HCT116 (cell line): ENCODE measurements around the gene FANK1. TPM values are rescaled to one million over a fixed set of nuclear protein-coding genes. Genes with fewer than 3 reads are reported as not detected.
"Not testable (repeated sequence)": the region's sequence is repeated elsewhere in the genome, so short reads cannot be mapped to it uniquely, and the experiment has no call there.

Experiments
- ATAC-seq: fragments of 200-7000 bp; cut with Tn5 transposase; 2 replicates; pipeline ENCODE4 v1.9.1; 2020; ENCODE audit warnings: mild to moderate bottlenecking, moderate library complexity
- BruUV-seq: library from RNA; stranded (reverse); fragments of 400-500 nt; replicated peaks from 2 replicates; lab custom pipeline; 2021; lab: Mats Ljungman, UMichigan
- CTCF ChIA-PET: fragments of 300-600 bp; sonication (Branson Sonifier 250); formaldehyde crosslinking; loops from one replicate; lab custom pipeline; 2021; ENCODE audit warnings: antibody characterized with exemption; lab: Charles Lee
- POLR2A ChIA-PET: fragments of 300-600, 350-600 bp; sonication (Branson Sonifier 250); formaldehyde crosslinking; loops from one replicate; lab custom pipeline; 2021; ENCODE audit warnings: antibody characterized with exemption; lab: Charles Lee
- RAD21 ChIA-PET, 2 experiments: fragments of 300-600 bp; sonication (Branson Sonifier 250); formaldehyde crosslinking; loops; one replicate each; lab custom pipeline; 2023; ENCODE audit warnings: low total read pairs in 2 of 2; ENCODE audit not compliant: uncharacterized antibody in 2 of 2, unreplicated experiment in 2 of 2, low non-redundant PET in 1 of 2; lab: Charles Lee
- DNase-seq: peaks from one replicate; pipeline ENCODE4 v3.0.0-alpha.2; 2010; ENCODE audit warnings: low read depth, low spot score
- H2AFZ ChIP-seq: fragments of 200-600 bp; shearing (Covaris generic), sonication (generic); 2 replicates; pipeline ENCODE4 v1.6.1; 2017; ENCODE audit warnings: low read depth, mixed run types, mixed read lengths, antibody characterized with exemption, low read length; ENCODE audit not compliant: poor library complexity, severe bottlenecking
- H3K27ac ChIP-seq: 2 replicates; pipeline ENCODE4 v1.5.1; 2012; ENCODE audit warnings: low read depth, low read length
- H3K27me3 ChIP-seq: fragments of 200-600 bp; sonication (generic); 2 replicates; pipeline ENCODE4 v1.6.1; 2016; ENCODE audit warnings: mixed run types, low read length, mixed read lengths; ENCODE audit not compliant: insufficient read depth
- H3K36me3 ChIP-seq, 2 experiments: fragments of 200-500 bp in 1 of 2; fragments of 200-600 bp in 1 of 2; sonication (Bioruptor generic) in 1 of 2; sonication (generic) in 1 of 2; 2 replicates each; pipeline versions ENCODE4 v1.5.1 to v1.6.1; 2014 to 2016; ENCODE audit warnings: low read length in 2 of 2, inconsistent platforms in 1 of 2, mixed read lengths in 1 of 2, mixed run types in 1 of 2; ENCODE audit not compliant: insufficient read depth in 2 of 2, control insufficient read depth in 1 of 2
- H3K4me1 ChIP-seq, 2 experiments: fragments of 200-600 bp in 1 of 2; sonication (generic) in 1 of 2; 2 replicates each; pipeline versions ENCODE4 v1.5.1 to v1.6.1; 2012 to 2017; ENCODE audit warnings: low read length in 2 of 2, inconsistent platforms in 1 of 2, mild to moderate bottlenecking in 1 of 2, mixed read lengths in 1 of 2, mixed run types in 1 of 2, moderate library complexity in 1 of 2; ENCODE audit not compliant: insufficient read depth in 2 of 2, control insufficient read depth in 1 of 2
- H3K4me2 ChIP-seq: fragments of 200-600 bp; sonication (generic); 2 replicates; pipeline ENCODE4 v1.6.1; 2017; ENCODE audit warnings: mixed run types, low read length, mixed read lengths
- H3K4me3 ChIP-seq, 2 experiments: fragments of 200-600 bp in 1 of 2; sonication (generic) in 1 of 2; replicated peaks in 1 of 2; 2 replicates each; pipeline ENCODE4 v1.5.1; 2011 to 2016; ENCODE audit warnings: low read length in 2 of 2, control low read depth in 1 of 2, low read depth in 1 of 2, mild to moderate bottlenecking in 1 of 2, mixed read lengths in 1 of 2, mixed run types in 1 of 2
- H3K79me2 ChIP-seq: fragments of 200-600 bp; sonication (generic); 2 replicates; pipeline ENCODE4 v1.6.1; 2017; ENCODE audit warnings: mild to moderate bottlenecking, mixed run types, low read length, moderate library complexity, mixed read lengths; ENCODE audit not compliant: insufficient read depth
- H3K9ac ChIP-seq: fragments of 200-600 bp; sonication (generic); 2 replicates; pipeline ENCODE4 v1.6.1; 2016; ENCODE audit warnings: low read length, mixed read lengths
- H3K9me2 ChIP-seq: fragments of 200-600 bp; sonication (generic), shearing (Covaris generic); 2 replicates; pipeline ENCODE4 v1.6.1; 2017; ENCODE audit warnings: mixed run types, mild to moderate bottlenecking, moderate library complexity; ENCODE audit not compliant: insufficient read depth
- H3K9me3 ChIP-seq, 2 experiments: fragments of 200-500 bp in 1 of 2; fragments of 200-600 bp in 1 of 2; sonication (Bioruptor generic) in 1 of 2; sonication (generic) in 1 of 2; 2 replicates each; pipeline ENCODE4 v1.6.1; 2014 to 2017; ENCODE audit warnings: low read length in 2 of 2, mixed read lengths in 2 of 2, inconsistent platforms in 1 of 2, low read depth in 1 of 2, mild to moderate bottlenecking in 1 of 2, mixed run types in 1 of 2, moderate library complexity in 1 of 2; ENCODE audit not compliant: control insufficient read depth in 1 of 2, insufficient read depth in 1 of 2
- H4K20me1 ChIP-seq: fragments of 200-600 bp; sonication (generic), shearing (Covaris generic); 2 replicates; pipeline ENCODE4 v1.6.1; 2017; ENCODE audit warnings: mixed run types, mild to moderate bottlenecking, moderate library complexity; ENCODE audit not compliant: insufficient read depth
- EZH2 ChIP-seq: fragments of 200-600 bp; sonication (generic); IDR thresholded peaks from 2 replicates; pipeline ENCODE4 v1.6.1; 2017; ENCODE audit warnings: antibody characterized with exemption, mixed run types
- EZH2phosphoT487 ChIP-seq: fragments of 200-600 bp; IDR thresholded peaks from 2 replicates; pipeline ENCODE4 v1.6.1; 2018; ENCODE audit warnings: antibody characterized with exemption, borderline replicate concordance
- RAD21 ChIP-seq: IDR thresholded peaks from 2 replicates; pipeline ENCODE4 v1.6.1; 2012; ENCODE audit warnings: low read depth, mild to moderate bottlenecking
- intact Hi-C: fragments of 100-400 bp; cut with micrococcal nuclease; formaldehyde crosslinking; loops from 2 replicates; pipeline ENCODE4 v1.10.0; 2022
- total RNA-seq: library from RNA; stranded (reverse); gene quantifications from one replicate; pipeline ENCODE4 v1.2.1, GENCODE V29; 2021; ENCODE audit not compliant: unreplicated experiment

Gene FANK1
- total RNA-seq, 1 experiment from 2014 or later: 5.4 TPM

DNA sequence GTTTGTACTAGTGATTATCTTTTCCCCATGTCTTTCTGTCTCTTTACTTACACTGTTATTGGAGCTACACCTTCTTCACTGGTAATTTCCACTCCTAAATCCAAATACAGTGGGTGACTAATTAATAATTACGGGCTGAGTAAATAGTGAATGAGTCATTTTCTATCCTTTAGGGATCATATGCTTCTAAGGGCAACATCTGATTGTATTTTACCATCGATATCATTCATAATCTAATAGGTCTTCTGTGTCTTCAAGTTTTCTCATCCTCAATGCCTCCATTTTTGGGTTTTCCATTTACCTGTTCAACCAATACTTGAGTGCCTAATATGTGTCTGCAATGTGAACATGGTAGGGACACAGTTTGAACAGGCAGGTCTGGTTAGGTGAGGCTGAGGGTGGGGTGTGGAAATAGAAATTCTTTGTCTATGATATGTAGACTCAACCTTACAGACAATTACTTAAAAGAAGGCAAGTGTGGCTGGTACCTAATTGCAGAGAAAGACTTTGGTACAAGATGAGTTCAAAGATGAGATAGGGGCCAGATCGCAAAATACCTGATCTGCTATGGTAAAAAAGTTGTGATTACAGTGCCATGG, 9.4 kb upstream of the FANK1 start (continued):
- TF ChIP-seq EZH2phosphoT487 (no peak), EZH2 (no peak), RAD21 (no peak)

DNA sequence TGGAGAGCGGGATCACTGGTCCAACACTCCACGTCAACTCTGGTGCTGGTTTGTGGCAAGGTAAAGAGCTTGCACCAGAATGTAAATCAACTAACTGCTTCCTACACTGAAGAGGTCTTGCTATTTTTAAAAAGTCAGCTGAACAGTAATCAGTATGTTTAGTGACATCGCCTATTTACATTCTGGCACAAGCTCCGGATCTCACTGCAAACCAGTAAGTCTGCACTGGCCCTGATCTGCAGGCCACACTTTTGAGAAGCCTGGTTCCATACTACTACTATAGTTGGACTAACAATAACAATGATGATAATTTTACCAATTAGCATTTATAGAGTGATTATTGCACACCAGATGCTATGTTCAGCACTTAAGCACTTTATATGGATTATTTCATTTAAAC, 6.9 kb upstream of the FANK1 start:
- H3K27ac ChIP-seq, intact Hi-C loops, ATAC-seq, H3K9ac ChIP-seq, CTCF ChIA-PET, POLR2A ChIA-PET, H4K20me1 ChIP-seq, H2AFZ ChIP-seq, H3K36me3 ChIP-seq, DNase-seq, H3K27me3 ChIP-seq, H3K9me2 ChIP-seq, H3K4me3 ChIP-seq, RAD21 ChIA-PET, BruUV-seq, H3K9me3 ChIP-seq, H3K4me2 ChIP-seq: not testable (repeated sequence)
- H3K4me1 ChIP-seq: peaks cover 17 to 41% of the 10 kb centered on the region in 2 experiments
- H3K79me2 ChIP-seq: peaks cover 11% of the 10 kb centered on the region; the same call in 1 of the 2 replicates

DNA sequence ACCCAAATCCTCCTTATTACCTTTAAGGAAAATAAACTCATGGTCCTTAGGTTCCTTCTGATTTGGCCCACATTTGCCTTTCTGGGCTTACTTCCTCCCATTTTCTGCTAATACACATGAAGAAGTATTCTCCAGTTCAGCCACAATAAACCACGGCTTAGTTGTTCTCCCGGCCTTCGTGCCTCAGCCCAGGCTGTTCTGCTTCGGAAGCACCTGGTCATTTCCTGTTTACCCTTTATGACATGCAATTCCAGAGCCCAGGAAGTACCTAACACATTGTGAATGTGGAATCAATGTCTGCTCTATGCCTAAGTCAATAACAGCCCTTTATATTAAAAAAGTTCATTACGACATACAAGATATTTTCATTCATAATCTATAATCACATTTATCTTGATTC, 4.0 kb upstream of the FANK1 start:
- H4K20me1 ChIP-seq, BruUV-seq, H3K9ac ChIP-seq, H2AFZ ChIP-seq, RAD21 ChIA-PET, H3K9me2 ChIP-seq, H3K4me3 ChIP-seq, H3K9me3 ChIP-seq, H3K27me3 ChIP-seq, H3K4me2 ChIP-seq, ATAC-seq, H3K36me3 ChIP-seq, H3K27ac ChIP-seq, DNase-seq, intact Hi-C loops, CTCF ChIA-PET: not testable (repeated sequence)
- POLR2A ChIA-PET: interaction anchor here (1.2 kb wide), 1 partner anchor 11 kb away, joined by 3 read pairs; no protein-coding TSS in a partner anchor
- H3K79me2 ChIP-seq: peaks cover 20% of the 10 kb centered on the region
- H3K4me1 ChIP-seq: peaks cover 9 to 27% of the 10 kb centered on the region in 2 experiments

DNA sequence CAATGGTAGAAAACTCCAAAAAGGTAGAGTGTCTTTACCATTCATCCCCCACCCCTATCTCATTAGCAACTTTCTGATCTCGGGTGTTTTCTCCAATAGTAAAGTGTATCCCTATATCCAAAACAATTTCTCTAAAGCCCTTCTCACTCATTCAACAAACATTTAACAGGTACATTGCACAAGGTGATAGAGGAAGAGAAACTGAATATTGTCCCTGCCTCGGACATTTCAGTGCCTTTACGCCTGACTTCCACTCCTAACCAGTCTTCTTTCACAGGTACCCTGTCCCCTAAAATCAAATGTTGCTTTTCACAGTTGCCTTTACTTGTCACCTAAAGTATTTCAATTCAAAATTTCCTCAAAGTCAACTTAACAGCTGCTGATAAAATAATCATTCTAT, 2.2 kb upstream of the FANK1 start:
- DNase-seq, H3K27ac ChIP-seq, RAD21 ChIA-PET, H3K9ac ChIP-seq, H2AFZ ChIP-seq, intact Hi-C loops, H3K27me3 ChIP-seq, H4K20me1 ChIP-seq, H3K9me2 ChIP-seq, H3K4me3 ChIP-seq, BruUV-seq, CTCF ChIA-PET, POLR2A ChIA-PET, ATAC-seq, H3K4me2 ChIP-seq, H3K9me3 ChIP-seq, H3K36me3 ChIP-seq: not testable (repeated sequence)
- peaks cover under 1 to 12% of the 10 kb centered on the region in 2 experiments; a peak in 3 of 4 replicates for H3K4me1 ChIP-seq
- peaks cover 20% of the 10 kb centered on the region for H3K79me2 ChIP-seq
